LNCaP clone FGC (cell line): ENCODE results near the gene FADS1.

Source experiments
- DNase-seq: peaks from one replicate; pipeline ENCODE4 v3.0.0-alpha.2; 2011; ENCODE audit warnings: low read depth
- H3K4me3 ChIP-seq: 2 replicates; pipeline ENCODE4 v1.5.1; 2011; ENCODE audit warnings: mild to moderate bottlenecking, low read depth, low read length, control low read depth
- TF ChIP-seq, protein P1 (sequence below): IDR thresholded peaks from 2 replicates; pipeline ENCODE4 v1.5.1; 2012; ENCODE audit warnings: mild to moderate bottlenecking; ENCODE audit not compliant: control insufficient read depth, insufficient read depth; ENCODE audit errors: extremely low read depth

The FADS1 gene

DNA sequence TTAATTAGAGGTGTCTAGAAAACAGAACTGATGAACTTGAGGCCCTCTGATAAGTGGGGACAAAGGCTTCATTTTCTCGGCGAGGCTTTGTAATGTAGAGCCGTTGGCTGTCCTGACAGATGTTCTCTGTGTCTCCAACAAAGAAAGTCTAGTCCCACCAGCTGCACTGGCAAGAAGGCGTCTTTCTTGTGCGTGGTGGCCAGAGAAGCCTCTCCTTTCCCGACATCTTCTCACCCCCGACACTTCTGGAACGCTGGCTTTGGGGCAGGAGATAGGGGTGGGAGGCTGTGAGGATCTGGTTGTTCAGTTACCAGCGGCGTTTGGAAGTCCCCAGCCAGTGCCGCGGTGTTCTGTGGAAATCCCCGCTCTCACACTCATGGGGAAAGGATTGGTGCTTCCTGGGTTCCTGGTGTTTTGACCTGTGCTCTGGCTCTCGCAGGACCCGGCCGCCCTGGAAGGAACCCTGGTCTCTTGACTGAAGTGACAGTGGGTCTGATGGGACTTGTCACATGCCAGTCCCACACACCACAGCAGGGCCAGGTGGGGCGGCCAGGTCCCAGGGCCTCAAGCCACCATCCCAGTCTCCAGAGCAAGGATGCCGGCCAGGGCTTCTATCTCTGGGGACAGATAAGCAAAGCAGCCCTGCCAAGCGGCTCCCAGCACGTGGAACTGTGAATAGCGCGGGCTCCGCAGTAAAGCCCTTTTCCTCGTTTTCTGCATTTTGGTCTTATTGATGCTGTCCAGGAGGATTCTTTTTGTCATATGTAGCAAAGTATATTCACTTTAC is 34.5 kb upstream of the FADS1 start:
- TF ChIP-seq, protein P1, sequence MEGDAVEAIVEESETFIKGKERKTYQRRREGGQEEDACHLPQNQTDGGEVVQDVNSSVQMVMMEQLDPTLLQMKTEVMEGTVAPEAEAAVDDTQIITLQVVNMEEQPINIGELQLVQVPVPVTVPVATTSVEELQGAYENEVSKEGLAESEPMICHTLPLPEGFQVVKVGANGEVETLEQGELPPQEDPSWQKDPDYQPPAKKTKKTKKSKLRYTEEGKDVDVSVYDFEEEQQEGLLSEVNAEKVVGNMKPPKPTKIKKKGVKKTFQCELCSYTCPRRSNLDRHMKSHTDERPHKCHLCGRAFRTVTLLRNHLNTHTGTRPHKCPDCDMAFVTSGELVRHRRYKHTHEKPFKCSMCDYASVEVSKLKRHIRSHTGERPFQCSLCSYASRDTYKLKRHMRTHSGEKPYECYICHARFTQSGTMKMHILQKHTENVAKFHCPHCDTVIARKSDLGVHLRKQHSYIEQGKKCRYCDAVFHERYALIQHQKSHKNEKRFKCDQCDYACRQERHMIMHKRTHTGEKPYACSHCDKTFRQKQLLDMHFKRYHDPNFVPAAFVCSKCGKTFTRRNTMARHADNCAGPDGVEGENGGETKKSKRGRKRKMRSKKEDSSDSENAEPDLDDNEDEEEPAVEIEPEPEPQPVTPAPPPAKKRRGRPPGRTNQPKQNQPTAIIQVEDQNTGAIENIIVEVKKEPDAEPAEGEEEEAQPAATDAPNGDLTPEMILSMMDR: no peak
- DNase-seq: no peak
- no peak overlapping the region for H3K4me3 ChIP-seq

DNA sequence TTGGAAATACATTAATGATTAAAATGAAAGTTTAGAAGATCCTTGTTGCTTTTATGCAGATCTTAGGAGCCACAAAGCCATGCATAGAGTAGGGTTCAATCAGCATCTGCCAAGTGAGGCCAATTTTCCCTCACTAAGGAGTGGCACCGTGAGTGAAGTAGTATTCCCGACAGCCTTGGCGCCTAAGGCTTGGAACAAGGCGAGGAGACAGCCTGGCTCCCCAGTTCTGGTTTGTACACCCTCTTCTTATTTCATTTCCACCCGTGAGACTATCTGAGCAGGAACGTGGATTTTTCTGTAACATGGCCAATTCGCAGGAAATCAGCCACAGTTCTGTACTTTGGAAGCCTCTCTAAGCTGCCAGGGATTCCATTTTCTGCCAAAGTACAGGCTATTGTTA is 33.9 kb upstream of the FADS1 start:
- TF ChIP-seq, protein P1: no peak
- H3K4me3 ChIP-seq: no peak overlapping the region
- DNase-seq: no peak

DNA sequence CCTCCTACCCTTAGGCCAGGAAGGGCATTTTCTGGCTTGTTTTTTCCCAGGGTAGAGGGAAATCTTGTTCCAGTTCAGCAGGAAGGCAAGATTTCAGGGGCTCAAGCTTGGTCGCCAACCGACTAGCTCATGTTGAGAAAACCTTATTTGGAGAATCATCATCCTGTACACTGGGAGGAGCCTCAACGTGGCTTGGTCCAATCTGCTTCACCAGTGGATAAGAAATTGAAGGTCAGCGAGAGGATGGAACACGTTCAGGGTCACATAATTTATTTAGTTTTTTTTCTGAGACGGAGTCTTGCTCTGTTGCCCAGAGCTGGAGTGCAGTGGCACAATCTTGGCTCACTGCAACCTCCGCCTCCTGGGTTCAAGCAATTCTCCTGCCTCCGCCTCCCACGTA is 31.8 kb upstream of the FADS1 start:
- TF ChIP-seq, protein P1: no peak
- no peak overlapping the region for H3K4me3 ChIP-seq
- DNase-seq: no peak

DNA sequence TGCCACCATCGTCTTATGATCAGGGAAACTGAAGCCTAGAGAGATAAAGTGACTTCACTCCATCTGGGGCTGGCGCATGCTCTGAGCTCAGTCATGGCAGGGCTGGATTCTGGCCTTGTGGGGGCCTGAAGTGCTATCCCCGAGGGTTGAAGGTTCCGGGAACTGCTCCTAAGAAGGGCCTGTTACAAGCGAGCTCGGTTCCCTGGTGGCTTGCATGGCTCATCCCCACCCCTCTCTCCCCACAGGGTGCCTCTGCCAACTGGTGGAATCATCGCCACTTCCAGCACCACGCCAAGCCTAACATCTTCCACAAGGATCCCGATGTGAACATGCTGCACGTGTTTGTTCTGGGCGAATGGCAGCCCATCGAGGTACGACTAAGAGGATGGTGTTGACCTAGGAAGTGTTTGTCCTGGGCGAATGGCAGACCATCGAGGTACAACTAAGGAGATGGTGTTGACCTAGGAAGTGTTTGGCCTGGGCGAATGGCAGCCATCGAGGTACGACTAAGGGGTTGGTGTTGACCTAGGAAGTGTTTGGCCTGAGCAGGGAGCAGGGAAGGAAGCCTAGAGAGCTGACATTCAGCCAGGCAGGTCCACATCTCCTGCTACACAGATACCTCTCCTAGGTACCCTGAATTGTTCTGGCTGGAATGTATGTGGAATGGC is 31.2 kb upstream of the FADS1 start:
- H3K4me3 ChIP-seq: no peak overlapping the region
- TF ChIP-seq, protein P1: no peak
- DNase-seq: no peak

DNA sequence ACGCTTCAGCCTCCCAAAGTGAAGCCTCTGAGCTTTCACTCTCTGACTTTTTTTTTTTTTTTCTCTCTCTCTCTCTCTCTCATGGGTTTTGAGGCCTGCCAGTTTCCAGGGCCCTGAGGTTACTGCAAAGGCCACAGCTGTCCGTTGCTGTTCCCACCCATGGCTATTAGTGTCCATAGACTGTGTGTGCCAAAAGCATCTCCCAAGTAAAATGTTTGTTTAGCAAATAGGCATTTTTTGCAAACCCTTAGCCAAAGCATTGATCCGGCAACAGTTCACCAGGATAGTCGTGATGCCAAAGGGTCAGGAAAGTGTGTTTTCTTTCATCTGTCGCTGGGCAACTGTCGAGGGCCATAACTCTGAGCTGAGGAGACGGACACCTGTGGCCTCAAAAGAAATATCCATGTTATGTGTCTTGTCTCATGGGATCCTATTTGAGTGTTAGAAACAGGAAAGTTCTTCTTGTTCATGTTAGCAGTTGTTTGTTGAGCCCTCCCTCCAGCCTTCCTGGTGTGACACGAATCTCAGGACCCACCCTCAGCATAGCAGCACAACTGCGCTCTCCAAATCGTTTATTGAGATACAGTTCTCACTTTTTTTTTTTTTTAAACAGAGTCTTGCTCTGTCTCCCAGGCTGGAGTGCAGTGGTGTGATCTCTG is 29.7 kb upstream of the FADS1 start:
- DNase-seq: no peak
- TF ChIP-seq, protein P1: no peak
- no peak overlapping the region for H3K4me3 ChIP-seq

DNA sequence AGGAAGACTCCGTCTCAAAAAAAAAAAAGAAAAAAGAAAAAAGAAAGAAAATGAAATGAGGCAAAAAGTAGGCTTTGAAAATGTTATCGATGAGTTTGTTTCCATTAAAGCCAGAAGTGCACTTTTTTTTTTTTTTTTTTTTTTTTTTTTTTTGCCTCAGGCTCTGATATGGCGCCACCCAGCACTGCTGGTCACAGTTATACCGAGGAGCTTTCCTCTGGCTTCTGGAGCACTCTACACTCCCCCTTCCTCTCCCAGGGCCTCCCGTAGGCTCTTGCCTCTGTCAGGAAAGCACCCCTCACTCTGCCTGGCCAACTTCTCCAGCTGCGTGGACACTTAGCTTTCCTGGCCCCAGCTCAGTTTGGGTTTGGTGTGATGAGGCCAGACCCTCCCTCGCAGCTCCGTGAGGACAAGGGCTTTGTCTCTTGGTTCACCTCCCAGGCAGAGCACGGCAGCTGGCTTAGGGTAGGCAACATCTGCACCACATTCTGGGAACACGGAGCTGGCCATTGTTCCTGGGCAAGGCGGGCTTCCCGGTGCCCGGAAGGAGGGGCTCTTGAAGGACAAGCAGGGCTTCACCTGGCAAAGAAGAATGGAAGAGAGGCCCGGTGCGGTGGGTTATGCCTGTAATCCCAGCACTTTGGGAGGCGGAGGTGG is 28.2 kb upstream of the FADS1 start:
- TF ChIP-seq, protein P1: no peak
- H3K4me3 ChIP-seq: no peak overlapping the region
- no peak for DNase-seq
